Keratinocyte (primary cell): Measurements from ENCODE around the gene STRBP. TPM values are rescaled to one million over a fixed set of nuclear protein-coding genes. Genes with fewer than 3 reads are reported as not detected.

ENCODE experiments used
- DNase-seq: peaks from one replicate; pipeline ENCODE4 v3.0.0-alpha.2; 2011; ENCODE audit warnings: low read depth, missing footprints, low spot score
- FAIRE-seq: peaks from 2 replicates; lab custom pipeline; 2011; peaks lifted over from hg19 to GRCh38; lab: Jason Lieb, UNC
- H2AFZ ChIP-seq: 2 replicates; pipeline ENCODE4 v1.6.0; 2012; ENCODE audit warnings: low read length, control low read depth, inconsistent platforms; ENCODE audit not compliant: control insufficient read depth
- H3K27ac ChIP-seq: 2 replicates; pipeline ENCODE4 v1.5.1; 2011; ENCODE audit warnings: low read length; ENCODE audit not compliant: control insufficient read depth, insufficient read depth
- H3K27me3 ChIP-seq: 3 replicates; pipeline ENCODE4 v1.6.0; 2011; ENCODE audit warnings: low read length; ENCODE audit not compliant: control insufficient read depth, insufficient read depth; ENCODE audit errors: extremely low read depth
- H3K36me3 ChIP-seq, 2 experiments: 2 replicates in 1 of 2; 3 replicates in 1 of 2; pipeline ENCODE4 v1.5.1; 2011; ENCODE audit warnings: low read length in 2 of 2, mild to moderate bottlenecking in 1 of 2; ENCODE audit not compliant: control insufficient read depth in 2 of 2, insufficient read depth in 2 of 2; ENCODE audit errors: extremely low read depth in 1 of 2
- H3K4me1 ChIP-seq: 3 replicates; pipeline ENCODE4 v1.5.1; 2011; ENCODE audit warnings: low read length; ENCODE audit not compliant: control insufficient read depth, insufficient read depth; ENCODE audit errors: extremely low read depth
- H3K4me2 ChIP-seq: 3 replicates; pipeline ENCODE4 v1.6.0; 2011; ENCODE audit warnings: low read depth, low read length; ENCODE audit not compliant: control insufficient read depth, insufficient read depth; ENCODE audit errors: extremely low read depth
- H3K4me3 ChIP-seq, 3 experiments: fragments of 200-600 bp in 1 of 3; sonication (generic) in 1 of 3; 2 replicates in 2 of 3; 3 replicates in 1 of 3; pipeline ENCODE4 v1.5.1; 2011 to 2016; ENCODE audit warnings: low read length in 3 of 3, mild to moderate bottlenecking in 3 of 3, control low read depth in 2 of 3, inconsistent platforms in 1 of 3, low read depth in 1 of 3, mixed read lengths in 1 of 3, mixed run types in 1 of 3, moderate library complexity in 1 of 3; ENCODE audit not compliant: control insufficient read depth in 2 of 3, insufficient read depth in 2 of 3; ENCODE audit errors: extremely low read depth in 1 of 3
- H3K79me2 ChIP-seq: 2 replicates; pipeline ENCODE4 v1.6.0; 2012; ENCODE audit warnings: low read length; ENCODE audit not compliant: control insufficient read depth, insufficient read depth
- H3K9ac ChIP-seq: 3 replicates; pipeline ENCODE4 v1.6.0; 2011; ENCODE audit warnings: low read length; ENCODE audit not compliant: control insufficient read depth, insufficient read depth; ENCODE audit errors: extremely low read depth
- H3K9me1 ChIP-seq: 3 replicates; pipeline ENCODE4 v1.6.0; 2011; ENCODE audit warnings: low read length; ENCODE audit not compliant: control insufficient read depth, insufficient read depth; ENCODE audit errors: extremely low read depth
- H3K9me3 ChIP-seq: 2 replicates; pipeline ENCODE4 v1.5.1; 2012; ENCODE audit warnings: low read depth, low read length; ENCODE audit not compliant: control insufficient read depth
- H4K20me1 ChIP-seq: 3 replicates; pipeline ENCODE4 v1.6.0; 2011; ENCODE audit warnings: low read length; ENCODE audit not compliant: control insufficient read depth, insufficient read depth; ENCODE audit errors: extremely low read depth
- CTCF ChIP-seq, 3 experiments: IDR thresholded peaks in 1 of 3; conservative IDR thresholded peaks in 1 of 3; optimal IDR thresholded peaks in 1 of 3; 2 replicates in 2 of 3; 3 replicates in 1 of 3; pipeline versions ENCODE3 to v1.5.1; 2011; ENCODE audit warnings: low read length in 3 of 3, mild to moderate bottlenecking in 3 of 3, moderate library complexity in 2 of 3, control low read depth in 1 of 3, inconsistent platforms in 1 of 3; ENCODE audit not compliant: insufficient read depth in 2 of 3; ENCODE audit errors: extremely low read depth in 1 of 3
- EZH2 ChIP-seq: IDR thresholded peaks from one replicate; pipeline ENCODE4 v1.6.1; 2012; ENCODE audit warnings: inconsistent platforms, mild to moderate bottlenecking, low read length, moderate library complexity
- dilution Hi-C: fragments of 300-500 bp; cut with MboI; formaldehyde crosslinking; loops from one replicate; pipeline ENCODE4 v1.7.0; 2020; ENCODE audit warnings: low sequenced_read_pairs; ENCODE audit not compliant: extremely low pct_ligation_motif_present
- polyA plus RNA-seq, 5 experiments: library from polyadenylated mRNA; depleted of rRNA in 3 of 5; stranded (reverse) in 3 of 5; stranded (forward) in 1 of 5; unstranded in 1 of 5; fragments of >200 nt; gene quantifications; 1 replicate in 1 of 5; 2 replicates in 3 of 5; 3 replicates in 1 of 5; pipeline versions ENCODE4 v1.2.1 to v1.2.3, GENCODE V29; 2011 to 2012; ENCODE audit warnings: missing spikeins in 2 of 5, low read depth in 1 of 5, low replicate concordance in 1 of 5

The STRBP gene
- polyA plus RNA-seq, 1 donor (not counting 4 experiments of a cell fraction or from before 2014, with no cell fraction given), result 11.3 TPM

GRCh38 chr9:123113185-123113584, 155.2 kb downstream of the STRBP start:
- Histone ChIP-seq H3K79me2 (no peaks in the 10 kb centered on the region), H3K4me1 (no peaks in the 10 kb centered on the region), H3K27ac (no peak overlapping the region), H3K9ac (no peak overlapping the region), H4K20me1 (no peaks in the 10 kb centered on the region), H3K9me3 (no peaks in the 10 kb centered on the region), H3K36me3 (peaks cover 4 to 12% of the 10 kb centered on the region in 2 experiments), H2AFZ (no peak overlapping the region), H3K4me3 (no peak overlapping the region), H3K9me1 (peaks cover 5% of the 10 kb centered on the region), H3K27me3 (no peaks in the 10 kb centered on the region), H3K4me2 (no peak overlapping the region)
- TF ChIP-seq EZH2 (no peak), CTCF (optimal IDR thresholded peaks at IDR 0.05 in 1 of 3, IDR thresholded peaks at IDR 0.05 in 1 of 3, conservative IDR thresholded peaks at IDR 0.05 in 1 of 3; ENCODE audit: extremely low read depth in 1 of 3, insufficient read depth in 2 of 3, low read length in 3 of 3) (no peak)
- dilution Hi-C loops, result no loop called here
- no peak for DNase-seq
- no peak for FAIRE-seq

- Histone ChIP-seq H3K9me1 (peaks cover 5% of the 10 kb centered on the region), H3K9ac (no peak overlapping the region), H2AFZ (no peak overlapping the region), H3K4me3 (no peak overlapping the region), H4K20me1 (no peaks in the 10 kb centered on the region), H3K79me2 (no peaks in the 10 kb centered on the region), H3K36me3 (peaks cover 4 to 12% of the 10 kb centered on the region in 2 experiments), H3K4me1 (no peaks in the 10 kb centered on the region), H3K27me3 (no peaks in the 10 kb centered on the region), H3K27ac (no peak overlapping the region), H3K4me2 (no peak overlapping the region), H3K9me3 (no peaks in the 10 kb centered on the region)
- dilution Hi-C loops, result no loop called here
- DNase-seq (no peak), FAIRE-seq (no peak)
- no peak for TF ChIP-seq EZH2
- no peak for TF ChIP-seq CTCF (optimal IDR thresholded peaks at IDR 0.05 in 1 of 3, IDR thresholded peaks at IDR 0.05 in 1 of 3, conservative IDR thresholded peaks at IDR 0.05 in 1 of 3; ENCODE audit: extremely low read depth in 1 of 3, insufficient read depth in 2 of 3, low read length in 3 of 3)
Observed at GRCh38 chr9:123112015-123112975, 156.1 kb downstream of the STRBP start.
